Measurements from ENCODE around the gene BIN2.

- TF ChIP-seq MAX (IDR thresholded peaks at IDR 0.05) (no peak), POLR2A (IDR thresholded peaks at IDR 0.05; ENCODE audit: low read length) (no peak), CTCF (IDR thresholded peaks at IDR 0.05) (no peak), CEBPB (IDR thresholded peaks at IDR 0.05) (no peak), CBX8 (IDR thresholded peaks at IDR 0.05) (no peak), FOSL2 (IDR thresholded peaks at IDR 0.05) (no peak), FOSL2 (CRISPR knock-in tag; IDR thresholded peaks at IDR 0.05) (no peak), NR3C1 (IDR thresholded peaks at IDR 0.05) (no peak)
Observed at GRCh38 chr12:51323966-51324895, at the start of gene BIN2.
